B cell (primary cell): Measurements from ENCODE around the gene ZNF41.

Experiments
- CTCF ChIP-seq: fragments of 200-600 bp; IDR thresholded peaks from one replicate; pipeline ENCODE4 v1.8.0; 2022; ENCODE audit warnings: antibody characterized with exemption, mild to moderate bottlenecking
- EZH2 ChIP-seq: IDR thresholded peaks from 2 replicates; pipeline ENCODE4 v1.6.1; 2012; ENCODE audit warnings: borderline replicate concordance, low read depth, mild to moderate bottlenecking, moderate library complexity, low read length; ENCODE audit not compliant: insufficient read depth, poor library complexity, severe bottlenecking

GRCh38 chrX:47420962-47421361, 62.1 kb downstream of the ZNF41 start:
- no peak for TF ChIP-seq CTCF
- no peak for TF ChIP-seq EZH2
